Fibroblast of lung (primary cell): Measurements from ENCODE around the gene WHRN. TPM values are rescaled to one million over a fixed set of nuclear protein-coding genes. Genes with fewer than 3 reads are reported as not detected.

ENCODE experiments used
- DNase-seq, 2 donors: peaks; one replicate each; pipeline versions ENCODE4 v3.0.0 to v3.0.0-alpha.2; 2010; ENCODE audit warnings: low read depth in 2 of 2
- H2AFZ ChIP-seq: 2 replicates; pipeline ENCODE4 v1.5.1; 2012; ENCODE audit warnings: low read length, control low read depth, inconsistent platforms
- H3K27ac ChIP-seq: 2 replicates; pipeline ENCODE4 v1.5.1; 2011; ENCODE audit warnings: low read length, control low read depth; ENCODE audit not compliant: insufficient read depth
- H3K27me3 ChIP-seq: 2 replicates; pipeline ENCODE4 v1.5.1; 2011; ENCODE audit warnings: mild to moderate bottlenecking, low read length; ENCODE audit not compliant: control insufficient read depth, insufficient read depth
- H3K36me3 ChIP-seq: 2 replicates; pipeline ENCODE4 v1.5.1; 2011; ENCODE audit warnings: low read length; ENCODE audit not compliant: control insufficient read depth, insufficient read depth
- H3K4me1 ChIP-seq: 2 replicates; pipeline ENCODE4 v1.5.1; 2011; ENCODE audit warnings: low read length; ENCODE audit not compliant: control insufficient read depth, insufficient read depth; ENCODE audit errors: extremely low read depth
- H3K4me2 ChIP-seq: 2 replicates; pipeline ENCODE4 v1.5.1; 2011; ENCODE audit warnings: low read length, control low read depth; ENCODE audit not compliant: insufficient read depth; ENCODE audit errors: extremely low read depth
- H3K4me3 ChIP-seq, 4 experiments: fragments of 200-600 bp in 1 of 4; sonication (generic) in 1 of 4; replicated peaks in 1 of 4; 2 replicates each; pipeline ENCODE4 v1.5.1; 2011 to 2016; ENCODE audit warnings: low read length in 4 of 4, low read depth in 3 of 4, mild to moderate bottlenecking in 3 of 4, control low read depth in 2 of 4, inconsistent platforms in 1 of 4, mixed read lengths in 1 of 4; ENCODE audit not compliant: insufficient read depth in 1 of 4; ENCODE audit errors: control extremely low read depth in 1 of 4
- H3K79me2 ChIP-seq: 2 replicates; pipeline ENCODE4 v1.5.1; 2012; ENCODE audit warnings: mild to moderate bottlenecking, low read length, inconsistent platforms; ENCODE audit not compliant: control insufficient read depth, insufficient read depth
- H3K9ac ChIP-seq: 2 replicates; pipeline ENCODE4 v1.5.1; 2011; ENCODE audit warnings: mild to moderate bottlenecking, low read length, control low read depth; ENCODE audit not compliant: insufficient read depth
- H3K9me3 ChIP-seq: 2 replicates; pipeline ENCODE4 v1.5.1; 2012; ENCODE audit warnings: low read depth, low read length; ENCODE audit not compliant: control insufficient read depth, insufficient read depth
- H4K20me1 ChIP-seq: 2 replicates; pipeline ENCODE4 v1.5.1; 2011; ENCODE audit warnings: low read length; ENCODE audit not compliant: control insufficient read depth, insufficient read depth; ENCODE audit errors: extremely low read depth
- CTCF ChIP-seq, 2 donors: IDR thresholded peaks in 1 of 2; conservative IDR thresholded peaks in 1 of 2; 1 replicate in 1 of 2; 2 replicates in 1 of 2; pipeline ENCODE4 v1.5.1; 2011 to 2012; ENCODE audit warnings: low read length in 2 of 2, control low read depth in 1 of 2, inconsistent platforms in 1 of 2, low read depth in 1 of 2, mild to moderate bottlenecking in 1 of 2
- EZH2 ChIP-seq: IDR thresholded peaks from 2 replicates; pipeline ENCODE4 v1.5.1; 2012; ENCODE audit warnings: low read length, control low read depth, mild to moderate bottlenecking; ENCODE audit errors: missing control alignments
- polyA plus RNA-seq, 2 donors: library from polyadenylated mRNA; depleted of rRNA in 1 of 2; stranded (reverse) in 1 of 2; unstranded in 1 of 2; fragments of >200 nt; gene quantifications; 2 replicates each; pipeline ENCODE4 v1.2.1, GENCODE V29; 2011 to 2012; ENCODE audit warnings: missing spikeins in 1 of 2
- total RNA-seq: library from RNA; depleted of rRNA; stranded (reverse); fragments of >200 nt; gene quantifications from 2 replicates; pipeline ENCODE4 v1.2.1, GENCODE V29; 2014

Gene WHRN
- total and polyA plus RNA-seq, 2 donors (not counting 1 experiment from before 2014, with no cell fraction given), result 0.16 to 1.8 TPM

DNA sequence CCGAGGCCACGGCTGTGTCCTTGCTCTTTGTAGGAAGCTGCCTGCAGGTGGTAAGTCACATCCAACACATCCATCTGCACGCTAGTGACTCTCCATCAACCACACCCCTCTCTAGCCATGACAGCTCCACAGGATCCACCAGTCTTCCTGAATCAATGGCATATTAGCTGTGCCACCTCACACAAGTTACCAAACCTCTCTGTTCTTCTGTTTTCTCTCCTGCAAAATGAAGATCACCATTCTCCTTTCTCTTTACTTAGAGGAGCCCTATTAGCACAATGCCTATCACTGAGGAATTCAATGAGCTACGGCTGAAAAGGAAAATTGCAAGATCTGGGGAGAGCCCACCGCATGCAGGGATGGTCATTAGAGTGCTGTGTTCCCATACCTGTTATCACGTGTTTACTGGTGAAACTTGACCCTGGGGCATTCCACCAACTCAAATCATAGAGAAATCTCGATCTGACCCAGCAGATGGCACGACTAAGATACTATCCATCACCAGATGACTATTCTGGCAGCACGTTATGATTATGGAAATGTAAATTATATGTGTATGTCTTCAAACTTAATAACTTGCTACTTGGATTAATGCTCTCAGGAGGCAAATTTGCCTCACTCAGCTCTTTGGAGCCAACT is 20.9 kb downstream of the WHRN start:
- Histone ChIP-seq H3K27me3 (peaks cover 3% of the 10 kb centered on the region), H3K27ac (no peak overlapping the region), H3K4me2 (no peak overlapping the region)

GRCh38 chr9:114483499-114483898 is 21.8 kb downstream of the WHRN start:
- Histone ChIP-seq H3K36me3 (no peaks in the 10 kb centered on the region), H3K9me3 (no peaks in the 10 kb centered on the region), H3K27ac (no peak overlapping the region), H4K20me1 (no peaks in the 10 kb centered on the region), H3K4me3 (no peak overlapping the region), H2AFZ (no peak overlapping the region), H3K27me3 (peaks cover 3% of the 10 kb centered on the region), H3K9ac (no peak overlapping the region), H3K4me2 (no peak overlapping the region), H3K4me1 (no peaks in the 10 kb centered on the region), H3K79me2 (no peaks in the 10 kb centered on the region)
- TF ChIP-seq CTCF (conservative IDR thresholded peaks at IDR 0.05 in 1 of 2, IDR thresholded peaks at IDR 0.05 in 1 of 2; ENCODE audit: low read depth in 1 of 2, low read length in 2 of 2), result no peak
- no peak for TF ChIP-seq EZH2
- DNase-seq, result no peak

More for the DNA sequence above, 20.9 kb downstream of the WHRN start:
- Histone ChIP-seq H3K36me3 (no peaks in the 10 kb centered on the region), H3K79me2 (no peaks in the 10 kb centered on the region), H3K9me3 (no peaks in the 10 kb centered on the region), H3K4me1 (no peaks in the 10 kb centered on the region), H3K4me3 (no peak overlapping the region), H3K9ac (no peak overlapping the region), H4K20me1 (no peaks in the 10 kb centered on the region), H2AFZ (no peak overlapping the region)
- DNase-seq, result no peak
- TF ChIP-seq CTCF (conservative IDR thresholded peaks at IDR 0.05 in 1 of 2, IDR thresholded peaks at IDR 0.05 in 1 of 2; ENCODE audit: low read depth in 1 of 2, low read length in 2 of 2) (no peak), EZH2 (no peak)

- Histone ChIP-seq H3K79me2 (no peaks in the 10 kb centered on the region), H3K36me3 (no peaks in the 10 kb centered on the region), H3K4me3 (no peak overlapping the region), H3K27me3 (peaks cover 3% of the 10 kb centered on the region), H3K9me3 (no peaks in the 10 kb centered on the region), H3K27ac (no peak overlapping the region), H3K4me2 (no peak overlapping the region), H3K9ac (no peak overlapping the region), H2AFZ (no peak overlapping the region), H4K20me1 (no peaks in the 10 kb centered on the region), H3K4me1 (no peaks in the 10 kb centered on the region)
- DNase-seq, result no peak
- TF ChIP-seq EZH2 (no peak), CTCF (conservative IDR thresholded peaks at IDR 0.05 in 1 of 2, IDR thresholded peaks at IDR 0.05 in 1 of 2; ENCODE audit: low read depth in 1 of 2, low read length in 2 of 2) (no peak)
These were observed 22.7 kb downstream of the WHRN start for GRCh38 chr9:114482593-114482992.
